K562 (cell line): ENCODE data around the gene BBS5. TPM values are rescaled to one million over a fixed set of nuclear protein-coding genes. Genes with fewer than 3 reads are reported as not detected.

ENCODE experiments used
- ATAC-seq: fragments of 200-7000 bp; cut with Tn5 transposase; 3 replicates; pipeline ENCODE4 v1.9.1; 2020; ENCODE audit warnings: moderate library complexity
- Bru-seq: library from RNA; stranded (reverse); fragments of 400-500 nt; gene quantifications from one replicate; lab custom pipeline; 2021; lab: Mats Ljungman, UMichigan
- BruChase-seq, 2 experiments: library from RNA; stranded (reverse); fragments of 400-500 nt; gene quantifications; one replicate each; lab custom pipeline; 2021; lab: Mats Ljungman, UMichigan
- BruUV-seq: library from RNA; stranded (reverse); fragments of 400-500 nt; replicated peaks from 2 replicates; lab custom pipeline; 2021; lab: Mats Ljungman, UMichigan
- CTCF ChIA-PET: fragments of 300-600 bp; formaldehyde crosslinking; extraction: SDS; loops from one replicate; lab custom pipeline; 2021; ENCODE audit warnings: low intra/inter-chr PET ratio; lab: Yijun Ruan, JAX
- POLR2A ChIA-PET: fragments of 300-600, 350-650 bp; sonication (Branson Sonifier 250); formaldehyde crosslinking; extraction: SDS; loops from one replicate; lab custom pipeline; 2021; ENCODE audit warnings: antibody characterized with exemption, inconsistent platforms; lab: Yijun Ruan, JAX
- DNase-seq, 4 experiments: peaks; one replicate each; pipeline versions ENCODE4 v3.0.0 to v3.0.0-alpha.2; 2011 to 2018; ENCODE audit warnings: low spot score in 3 of 4, mixed read lengths in 3 of 4; ENCODE audit errors: extremely low read depth in 1 of 4
- FAIRE-seq: peaks from 2 replicates; lab custom pipeline; 2011; peaks lifted over from hg19 to GRCh38; lab: Jason Lieb, UNC
- H2AFZ ChIP-seq: 2 replicates; pipeline ENCODE4 v1.6.0; 2011; ENCODE audit warnings: low read depth, low read length, control low read depth, inconsistent platforms
- H3K27ac ChIP-seq: fragments of 200-600 bp; 3 replicates; pipeline ENCODE4 v1.8.0; 2011; ENCODE audit warnings: low read depth, mild to moderate bottlenecking, control low read depth, inconsistent platforms, low read length, moderate library complexity, mixed read lengths; ENCODE audit errors: extremely low read depth
- H3K27me3 ChIP-seq, 2 experiments: fragments of 300-600 bp in 1 of 2; 2 replicates in 1 of 2; 3 replicates in 1 of 2; pipeline versions ENCODE4 v1.6.0 to v1.8.0; 2011; ENCODE audit warnings: inconsistent platforms in 2 of 2, low read length in 2 of 2, mild to moderate bottlenecking in 1 of 2, mixed read lengths in 1 of 2, moderate library complexity in 1 of 2; ENCODE audit not compliant: control insufficient read depth in 2 of 2, insufficient read depth in 2 of 2
- H3K36me3 ChIP-seq: fragments of 300-600 bp; 3 replicates; pipeline ENCODE4 v1.8.0; 2011; ENCODE audit warnings: mild to moderate bottlenecking, low read length, inconsistent platforms; ENCODE audit not compliant: control insufficient read depth, insufficient read depth
- H3K4me1 ChIP-seq, 2 experiments: fragments of 200-600 bp in 1 of 2; replicated peaks in 1 of 2; 2 replicates in 1 of 2; 3 replicates in 1 of 2; pipeline versions ENCODE4 v1.5.1 to v1.8.0; 2011; ENCODE audit warnings: inconsistent platforms in 2 of 2, low read length in 2 of 2, mild to moderate bottlenecking in 1 of 2, mixed read lengths in 1 of 2, moderate library complexity in 1 of 2; ENCODE audit not compliant: control insufficient read depth in 2 of 2, insufficient read depth in 2 of 2
- H3K4me2 ChIP-seq: 2 replicates; pipeline ENCODE4 v1.6.1; 2011; ENCODE audit warnings: low read length, control low read depth, inconsistent platforms, mixed read lengths; ENCODE audit not compliant: insufficient read depth
- H3K4me3 ChIP-seq: fragments of 200-600 bp; sonication (generic), shearing (Covaris generic); 2 replicates; pipeline ENCODE4 v1.5.1; 2016; ENCODE audit warnings: control low read depth, inconsistent platforms
- H3K79me2 ChIP-seq: fragments of 200-600 bp; 3 replicates; pipeline ENCODE4 v1.8.0; 2011; ENCODE audit warnings: low read length, inconsistent platforms; ENCODE audit not compliant: control insufficient read depth, insufficient read depth
- H3K9ac ChIP-seq, 2 experiments: 2 replicates each; pipeline versions ENCODE4 v1.6.0 to v1.6.1; 2011; ENCODE audit warnings: low read depth in 2 of 2, low read length in 2 of 2, control low read depth in 1 of 2, inconsistent platforms in 1 of 2, mild to moderate bottlenecking in 1 of 2, mixed read lengths in 1 of 2; ENCODE audit not compliant: insufficient read depth in 1 of 2
- H3K9me1 ChIP-seq: one replicate; pipeline ENCODE4 v1.6.0; 2011; ENCODE audit warnings: inconsistent platforms, mild to moderate bottlenecking, low read length, moderate library complexity; ENCODE audit not compliant: control insufficient read depth, insufficient read depth
- H3K9me3 ChIP-seq: replicated peaks from 2 replicates; pipeline ENCODE4 v1.5.1; 2011; ENCODE audit warnings: low read depth, low read length, inconsistent platforms; ENCODE audit not compliant: control insufficient read depth, insufficient read depth
- H4K20me1 ChIP-seq: replicated peaks from 2 replicates; pipeline ENCODE4 v1.6.1; 2011; ENCODE audit warnings: low read length, inconsistent platforms, mixed read lengths; ENCODE audit not compliant: control insufficient read depth, insufficient read depth
- C11orf30 ChIP-seq: fragments of 450-650 bp; IDR thresholded peaks from 2 replicates; pipeline ENCODE4 v1.6.1; 2016; ENCODE audit warnings: low read depth, mild to moderate bottlenecking
- HDAC6 ChIP-seq: IDR thresholded peaks from 2 replicates; pipeline ENCODE4 v1.6.1; 2012; ENCODE audit warnings: low read depth, mild to moderate bottlenecking, control low read depth, inconsistent platforms, low read length, moderate library complexity
- KLF13 ChIP-seq: fragments of 450-650 bp; IDR thresholded peaks from 2 replicates; pipeline ENCODE4 v1.6.1; 2016; ENCODE audit warnings: missing genetic modification characterization, low read depth, mild to moderate bottlenecking, missing compliant biosample characterization, moderate library complexity, borderline replicate concordance
- MNT ChIP-seq, 2 experiments: fragments of 450-650 bp; conservative IDR thresholded peaks; 2 replicates each; pipeline ENCODE4 v1.6.1; 2017; ENCODE audit warnings: mild to moderate bottlenecking in 2 of 2, moderate library complexity in 2 of 2
- SMARCC2 ChIP-seq: fragments of 450-650 bp; IDR thresholded peaks from 2 replicates; pipeline ENCODE4 v1.6.1; 2017; ENCODE audit warnings: antibody characterized with exemption, moderate library complexity, mild to moderate bottlenecking, low read depth
- ZNF282 ChIP-seq: sonication (generic); formaldehyde crosslinking; IDR thresholded peaks from 2 replicates; pipeline ENCODE4 v1.8.1; 2023; ENCODE audit warnings: missing genetic modification reagents
- WGBS: fragments of 100-300 bp; shearing (Covaris generic); methylation state at CpG from one replicate; pipeline ENCODE4 v1.1.6; 2016; ENCODE audit warnings: low coverage, mixed read lengths; ENCODE audit not compliant: insufficient coverage; ENCODE audit errors: missing lambda C conversion rate; 5-methylcytosine and 5-hydroxymethylcytosine counted together
- in situ Hi-C: fragments of 300-500 bp; cut with MboI; formaldehyde crosslinking; loops from 4 replicates; pipeline ENCODE4 v1.15.0; 2018; ENCODE audit warnings: inconsistent platforms, mixed read lengths
- intact Hi-C: fragments of 100-400 bp; cut with micrococcal nuclease; formaldehyde crosslinking; loops from 2 replicates; pipeline ENCODE4 v1.14.2; 2022
- long read RNA-seq, 3 experiments: library from polyadenylated mRNA in 2 of 3; library from RNA in 1 of 3; unstranded in 2 of 3; stranded (forward) in 1 of 3; transcript quantifications; one replicate each; pipeline ENCODE4 v2.0.0, GENCODE V29; 2019 to 2022
- polyA minus RNA-seq, 3 experiments: library from RNA; depleted of rRNA, polyadenylated mRNA; stranded (reverse); fragments of >200 nt; gene quantifications; 2 replicates each; pipeline ENCODE4 v1.2.3, GENCODE V29; 2011
- polyA plus RNA-seq, 8 experiments: library from polyadenylated mRNA; depleted of rRNA in 4 of 8; stranded (reverse) in 5 of 8; unstranded in 3 of 8; fragments of >200 nt; fragmentation: Nextera tagmentation in 2 of 8; fragmentation: Illumina TruSeq in 1 of 8; extraction: Ambion mirVana in 2 of 8; extraction: Trizol in 1 of 8; gene quantifications; 2 replicates each; pipeline versions ENCODE4 v1.2.1 to v1.2.3, GENCODE V29; 2011 to 2014; ENCODE audit warnings: inconsistent platforms in 1 of 8, missing spikeins in 1 of 8
- total RNA-seq, 7 experiments: library from RNA; depleted of rRNA in 6 of 7; stranded (reverse); fragments of >200 nt in 6 of 7; fragmentation: Illumina TruSeq in 2 of 7; extraction: Trizol in 2 of 7; gene quantifications; 2 replicates each; pipeline versions ENCODE4 v1.2.1 to v1.2.3, GENCODE V29; 2011 to 2021; ENCODE audit warnings: low replicate concordance in 1 of 7

Gene BBS5
- total RNA-seq (2011; cell fraction: chromatin; rRNA removed; ENCODE audit: low replicate concordance): 7.5 and 18.1 TPM in 2 replicates
- total RNA-seq (2011; cell fraction: nucleolus; rRNA removed): 2.2 and 4.5 TPM in 2 replicates
- 6.4 and 10.1 TPM in 2 replicates for total RNA-seq (2011; cell fraction: nucleoplasm; rRNA removed)
- 4.3 and 5.2 TPM in 2 replicates for total RNA-seq (2014; rRNA removed)
- total RNA-seq (2014; rRNA removed; fragmentation: Illumina TruSeq; extraction: Trizol): 4.7 and 4.8 TPM in 2 replicates
- total RNA-seq (2015; rRNA removed; fragmentation: Illumina TruSeq; extraction: Trizol): 4.5 and 5.3 TPM in 2 replicates
- total RNA-seq (2021): 5.0 and 6.5 TPM in 2 replicates
- polyA plus RNA-seq (2011; rRNA removed): 2.3 and 3.7 TPM in 2 replicates
- 2.1 and 5.2 TPM in 2 replicates for polyA plus RNA-seq (2011; cell fraction: cytosol; rRNA removed)
- 2.7 and 4.4 TPM in 2 replicates for polyA plus RNA-seq (2011; cell fraction: nucleus; rRNA removed)
- 2.7 and 4.2 TPM in 2 replicates for polyA plus RNA-seq (2012)
- polyA plus RNA-seq (2014; fragmentation: Illumina TruSeq; extraction: Trizol): 3.4 and 5.5 TPM in 2 replicates
- 1 to 10 TPM in 1 of 2 experiments, under 1 TPM in 1; 0.48 to 1.4 TPM for polyA plus RNA-seq (2014; fragmentation: Nextera tagmentation; extraction: Ambion mirVana)
- 6.9 and 7.1 TPM in 2 replicates for polyA plus RNA-seq (2014; rRNA removed)
- 3.5 and 3.7 TPM in 2 replicates for polyA minus RNA-seq (2011; rRNA and poly(A)+ RNA removed)
- polyA minus RNA-seq (2011; cell fraction: cytosol; rRNA and poly(A)+ RNA removed): 1.1 and 2.5 TPM in 2 replicates
- polyA minus RNA-seq (2011; cell fraction: nucleus; rRNA and poly(A)+ RNA removed): 3.8 and 6.9 TPM in 2 replicates
- percentile 56 among the genes with signal in this experiment for Bru-seq, nascent RNA
- percentile 69 among the genes with signal in this experiment for BruChase-seq, experiment 1, labeled RNA remaining after a 2-hour chase
- BruChase-seq, experiment 2, labeled RNA remaining after a 6-hour chase: percentile 74 among the genes with signal in this experiment
- long read RNA-seq, experiment 1, partial matches to known transcripts: 1 of 1 reads
- long read RNA-seq, experiment 1, other reads (novel, unspliced or antisense): 0 of 1 reads
- long read RNA-seq, experiment 2: 0 reads
- long read RNA-seq, experiment 3: 0 reads

- in situ Hi-C loops: no loop called here
- under 1% methylated on average over 71 of the region's 71 CpGs for WGBS
- FAIRE-seq: peak; percentile 82
- TF ChIP-seq HDAC6 (0 out of 2 replicates have a peak, but pooled peaks have one; percentile 7), MNT (conservative IDR thresholded peaks at IDR 0.05) (peak; percentile 79 to 92), SMARCC2 (peak; percentile 68), C11orf30 (peak; percentile 85), ZNF282 (CRISPR knock-in tag) (peak; percentile 96; the same call in 1 of the 2 replicates), KLF13 (tag) (0 out of 2 replicates have a peak, but pooled peaks have one; percentile 11)
These were observed at the start of gene BBS5 for GRCh38 chr2:169479257-169480078. TSS of gene BBS5 (plus strand) at chr2:169479494. CDS start at chr2:169479554, 60 bp downstream.

More at GRCh38 chr2:169479257-169480078, at the start of gene BBS5:
- peak; percentile 71 to 91 (median 78) for DNase-seq
- H3K79me2 ChIP-seq: 0 out of 3 replicates have a peak, but pooled peaks cover 2% of the 10 kb centered on the region
- ChIA-PET CTCF (no interaction called here), POLR2A (interaction anchor here (0.6 to 2.0 kb wide), 12 partner anchors 9 to 373 kb away, joined by 3 to 6 read pairs (median 4); partner anchors contain the start of gene KLHL41)
- H3K4me2 ChIP-seq: peak within 1 kb of the TSS; percentile 94
- no peaks in the 10 kb centered on the region for H3K9me1 ChIP-seq
- peak; percentile 96 for ATAC-seq
- H3K27ac ChIP-seq: peak within 1 kb of the TSS; percentile 48
- H3K36me3 ChIP-seq: peaks cover 3% of the 10 kb centered on the region; the same call in 1 of the 3 replicates
- BruUV-seq: no TSS peak
- intact Hi-C loops: no loop called here
- no peaks in the 10 kb centered on the region for H3K27me3 ChIP-seq
- H4K20me1 ChIP-seq: no peaks in the 10 kb centered on the region
- H3K4me1 ChIP-seq: peaks cover 6 to 10% of the 10 kb centered on the region in 2 experiments; a peak in 4 of 5 replicates
- H3K9ac ChIP-seq: peak within 1 kb of the TSS; percentile 75 to 98
- H3K4me3 ChIP-seq: peak within 1 kb of the TSS; percentile 57
- H3K9me3 ChIP-seq: no peaks in the 10 kb centered on the region
- peak within 1 kb of the TSS; percentile 98 for H2AFZ ChIP-seq
